GM12801 (cell line): ENCODE data around the gene FRZB.

Experiments used
- CTCF ChIP-seq: IDR thresholded peaks from one replicate; pipeline ENCODE4 v1.5.1; 2011; ENCODE audit warnings: control low read depth; ENCODE audit not compliant: insufficient read length; ENCODE audit errors: extremely low read depth

The FRZB gene

GRCh38 chr2:182822733-182823132, 43.7 kb downstream of the FRZB start:
- no peak for TF ChIP-seq CTCF

GRCh38 chr2:182821182-182821581, 45.3 kb downstream of the FRZB start:
- no peak for TF ChIP-seq CTCF

DNA sequence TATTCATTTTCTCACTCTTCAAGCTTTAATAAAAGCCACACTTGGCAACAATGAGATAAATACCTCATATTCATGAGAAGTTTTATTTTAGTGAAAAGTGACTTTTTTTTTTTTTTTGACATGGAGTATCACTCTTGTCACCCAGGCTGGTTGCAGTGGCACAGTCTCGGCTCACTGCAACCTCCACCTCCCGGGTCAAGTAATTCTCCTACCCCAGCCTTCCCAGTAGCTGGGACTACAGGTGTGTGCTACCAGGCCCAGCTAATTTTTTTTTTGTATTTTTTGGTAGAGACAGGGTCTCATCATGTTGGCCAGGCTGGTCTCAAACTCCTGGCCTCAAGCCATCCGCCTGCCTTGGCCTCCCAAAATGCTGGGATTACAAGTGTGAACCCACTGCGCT, 47.0 kb downstream of the FRZB start:
- no peak for TF ChIP-seq CTCF

DNA sequence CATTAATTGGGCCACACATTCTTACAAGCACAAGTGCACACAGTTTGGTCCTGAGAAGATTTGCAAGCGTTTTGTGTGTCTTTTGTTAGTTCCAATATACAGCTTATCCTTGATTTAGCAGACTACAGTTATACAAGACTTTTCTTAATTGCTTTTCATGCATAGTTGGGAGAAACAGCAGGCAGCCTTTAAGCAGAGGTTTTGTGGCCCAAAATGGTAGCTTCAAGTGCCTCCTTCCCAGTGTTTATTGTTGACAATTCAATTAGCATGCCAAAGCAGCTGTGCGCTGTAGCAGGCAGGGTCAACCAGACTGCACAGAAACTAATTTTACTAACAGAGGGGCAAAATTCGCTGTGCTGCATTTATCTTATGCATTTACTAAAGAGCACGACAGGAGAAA, 47.5 kb downstream of the FRZB start:
- no peak for TF ChIP-seq CTCF

GRCh38 chr2:182818501-182818900, 47.9 kb downstream of the FRZB start:
- no peak for TF ChIP-seq CTCF

GRCh38 chr2:182817558-182817957, 48.9 kb downstream of the FRZB start:
- TF ChIP-seq CTCF, result no peak

DNA sequence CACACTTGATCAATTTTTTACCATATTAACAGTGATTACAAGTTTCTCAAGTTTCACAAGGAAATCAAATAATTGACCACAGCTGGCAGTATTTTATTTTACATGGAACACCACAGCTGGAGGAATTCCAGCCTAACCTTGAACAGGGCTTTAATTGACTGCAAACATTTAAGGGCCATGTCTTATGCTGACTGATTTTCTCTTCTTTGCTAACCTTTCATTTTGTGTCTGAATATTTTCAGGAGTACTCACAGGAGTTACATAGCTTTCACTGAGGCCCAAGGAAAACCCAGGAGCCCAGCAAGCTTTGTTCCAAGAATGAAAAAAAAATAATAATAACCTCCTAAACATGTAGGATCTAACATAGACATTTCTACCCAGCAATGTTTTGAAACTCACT, 49.6 kb downstream of the FRZB start:
- no peak for TF ChIP-seq CTCF

- TF ChIP-seq CTCF, result no peak
These were observed 51.6 kb downstream of the FRZB start for GRCh38 chr2:182814804-182815203.
